ENCODE results near the gene C4orf50.

The C4orf50 gene

DNA sequence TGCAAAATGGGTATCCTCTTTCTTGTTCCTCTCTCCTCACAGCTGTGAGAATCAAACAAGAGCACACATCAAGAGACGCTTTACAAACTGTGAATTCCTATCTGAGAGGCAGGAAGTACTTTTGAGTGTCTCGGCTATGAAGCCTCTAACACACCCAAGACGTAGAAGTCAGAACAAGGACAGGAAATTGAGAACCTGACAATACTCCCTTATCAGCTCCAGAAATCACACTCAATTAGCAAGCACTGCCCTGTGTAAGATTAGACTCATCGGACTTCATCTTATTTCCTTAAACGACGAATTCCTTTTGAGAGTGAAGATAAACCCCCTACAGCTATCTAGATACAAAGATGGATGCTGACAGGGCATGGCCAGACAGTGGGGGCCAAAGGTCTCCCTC, 74.7 kb downstream of the C4orf50 start:
- no peak for DNase-seq (ENCODE audit: low read depth in 2 of 2)

DNA sequence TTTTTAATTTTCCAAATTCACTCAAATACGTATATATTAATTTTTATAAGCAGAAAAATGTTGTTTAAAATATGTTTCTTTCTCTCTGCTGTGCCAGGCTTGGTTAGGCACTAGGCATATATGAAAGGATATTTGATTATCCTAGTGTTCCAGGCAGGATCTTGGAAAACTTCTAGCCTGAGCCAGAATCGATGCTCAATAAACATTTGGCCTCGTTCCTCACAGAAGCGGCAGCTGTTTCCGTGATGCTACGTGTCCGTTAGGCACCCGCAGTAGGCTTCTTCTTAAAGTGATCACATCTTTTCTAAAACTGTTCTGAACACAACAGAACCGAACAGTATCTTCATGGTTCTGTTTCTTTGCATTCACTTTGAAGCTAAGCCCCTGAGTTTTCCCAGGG, 75.3 kb downstream of the C4orf50 start:
- DNase-seq (ENCODE audit: low read depth in 2 of 2) = no peak

DNA sequence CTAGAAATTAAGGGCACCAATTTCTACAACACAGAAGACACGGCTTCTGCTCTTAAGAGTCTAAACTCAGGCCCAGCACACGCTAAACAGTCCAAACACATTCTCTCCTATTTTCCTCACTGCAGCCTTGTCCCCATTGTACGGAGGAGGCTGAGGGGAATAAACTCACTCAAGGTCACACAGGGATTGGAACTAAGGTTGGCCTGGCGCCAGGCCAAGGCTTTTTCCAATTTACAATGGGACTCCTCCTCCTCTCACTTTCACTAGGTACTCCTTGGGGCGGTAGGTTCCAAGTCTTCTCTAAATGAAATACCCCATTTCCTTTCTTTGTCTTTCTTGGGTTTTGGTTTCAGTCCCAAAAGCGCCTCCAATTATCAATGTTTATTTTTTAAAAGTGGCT, 76.6 kb downstream of the C4orf50 start:
- no peak for DNase-seq (ENCODE audit: low read depth in 2 of 2)

DNA sequence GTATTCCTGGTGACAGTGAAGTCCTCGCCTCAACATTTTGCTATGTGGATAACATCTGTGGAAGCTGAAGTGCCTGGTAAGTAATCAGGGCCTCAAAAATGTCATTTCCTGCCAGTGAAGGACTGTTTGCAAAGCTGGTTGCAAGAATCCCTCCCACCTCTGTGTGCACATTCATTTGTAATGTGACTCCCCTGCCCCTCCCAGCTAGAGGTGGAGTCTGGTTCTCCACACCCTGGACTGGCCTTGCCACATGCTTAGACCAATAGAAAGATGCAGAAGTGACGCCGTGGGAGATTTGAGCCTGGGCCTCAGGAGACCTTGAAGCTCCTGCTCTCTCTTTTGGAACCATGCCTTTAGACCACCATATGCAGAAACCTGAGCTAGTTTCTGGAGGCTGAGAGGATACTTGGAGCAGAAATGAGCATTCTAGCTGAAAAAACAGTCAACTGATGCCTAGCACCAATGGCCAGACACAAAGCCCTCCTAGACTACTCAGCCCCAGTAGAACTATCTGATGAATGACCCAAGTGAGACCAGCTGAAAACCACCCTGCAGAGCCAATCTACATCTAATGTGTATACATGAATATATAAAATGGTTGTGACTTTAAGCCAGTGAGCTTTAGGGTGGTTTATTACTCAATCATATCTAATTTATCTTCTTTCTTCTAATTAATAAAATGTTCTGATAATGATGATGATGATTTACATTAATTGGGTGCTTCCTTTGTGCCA, 77.6 kb downstream of the C4orf50 start:
- DNase-seq (ENCODE audit: low read depth in 2 of 2) = no peak

DNA sequence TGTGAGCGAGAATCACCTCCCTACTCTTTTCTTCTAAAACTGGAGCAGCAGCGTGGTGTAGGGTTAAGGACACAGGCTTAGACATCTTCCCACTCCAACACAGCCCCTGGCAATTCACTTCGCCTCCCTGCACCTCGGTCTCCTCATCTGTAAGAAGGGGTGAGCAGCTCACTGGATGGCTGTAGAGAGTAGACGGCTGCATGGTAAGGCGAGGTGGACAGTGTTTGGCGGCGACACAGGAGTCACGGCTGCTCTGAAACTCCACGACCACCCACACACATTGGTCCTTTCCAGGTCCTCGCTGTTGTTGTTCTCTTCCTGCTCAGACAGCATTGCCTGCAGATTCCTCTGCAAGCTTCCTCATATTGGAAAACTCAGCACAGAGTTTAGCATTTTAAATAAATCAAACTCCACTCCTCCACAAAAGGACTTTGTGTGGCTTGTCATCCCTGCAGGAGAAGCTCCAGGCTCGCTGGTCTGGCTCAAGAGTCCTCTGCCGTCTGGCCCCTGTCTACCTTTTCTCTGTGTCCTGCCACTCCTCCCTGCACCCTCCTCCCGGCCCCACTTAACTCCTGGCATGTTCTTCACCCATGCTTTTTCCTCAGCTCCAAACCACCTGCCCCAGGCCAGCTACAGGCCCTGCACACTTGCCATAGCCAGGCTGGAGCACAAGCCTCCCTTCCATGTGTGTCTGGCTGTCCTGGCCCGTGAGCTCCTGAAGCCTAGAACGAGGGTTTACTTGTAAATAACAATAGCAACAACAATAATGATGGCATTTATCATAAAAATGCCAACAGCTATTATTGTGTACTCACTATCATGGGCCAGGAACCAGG, 84.0 kb downstream of the C4orf50 start:
- no peak for DNase-seq (ENCODE audit: low read depth in 2 of 2)

DNA sequence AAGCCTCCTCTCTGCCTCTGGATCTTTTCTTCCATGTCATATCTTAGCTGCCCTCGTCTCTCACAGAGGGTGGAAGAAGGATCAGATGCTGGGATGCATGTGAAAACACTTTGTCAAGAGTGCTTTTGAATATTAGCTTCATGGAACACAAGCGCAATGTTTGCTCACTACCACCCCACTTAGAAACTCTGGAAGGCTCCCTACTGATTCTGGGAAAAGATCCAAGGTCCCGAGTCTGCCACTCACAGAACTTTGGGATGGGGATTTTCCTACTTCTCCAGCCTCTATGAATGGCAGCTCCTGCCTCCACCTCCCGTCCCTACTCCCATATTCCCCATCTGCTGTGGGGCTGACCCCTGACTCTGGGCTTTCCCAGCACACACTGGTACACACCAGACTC, 85.1 kb downstream of the C4orf50 start:
- DNase-seq (ENCODE audit: low read depth in 2 of 2) = no peak

DNA sequence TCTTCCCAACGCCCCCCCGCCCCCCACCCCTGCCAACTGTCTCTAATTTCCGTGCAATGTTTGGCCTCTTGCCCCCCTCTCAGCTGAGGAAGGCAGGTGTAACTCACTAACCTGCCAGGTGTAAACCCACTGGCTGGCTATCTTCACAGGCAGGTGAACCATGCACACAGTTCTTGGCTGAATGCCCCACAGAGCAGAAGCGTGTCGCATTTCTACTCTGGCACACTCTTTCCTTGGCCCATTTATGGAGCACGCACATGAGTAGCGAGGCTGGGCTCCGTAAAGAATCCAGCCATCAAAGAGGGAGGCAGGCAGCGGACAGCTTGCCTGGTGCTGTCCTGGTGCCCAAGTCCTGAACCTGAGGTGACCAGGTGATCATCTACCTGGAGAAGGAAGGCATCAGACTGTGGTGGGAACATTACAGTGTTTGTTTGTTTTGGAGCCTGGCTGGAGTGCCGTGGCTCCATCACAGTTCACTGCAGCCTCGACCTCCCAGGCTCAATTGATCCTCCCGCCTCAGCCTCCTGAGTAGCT, 86.1 kb downstream of the C4orf50 start:
- DNase-seq (ENCODE audit: low read depth in 2 of 2) = no peak

DNA sequence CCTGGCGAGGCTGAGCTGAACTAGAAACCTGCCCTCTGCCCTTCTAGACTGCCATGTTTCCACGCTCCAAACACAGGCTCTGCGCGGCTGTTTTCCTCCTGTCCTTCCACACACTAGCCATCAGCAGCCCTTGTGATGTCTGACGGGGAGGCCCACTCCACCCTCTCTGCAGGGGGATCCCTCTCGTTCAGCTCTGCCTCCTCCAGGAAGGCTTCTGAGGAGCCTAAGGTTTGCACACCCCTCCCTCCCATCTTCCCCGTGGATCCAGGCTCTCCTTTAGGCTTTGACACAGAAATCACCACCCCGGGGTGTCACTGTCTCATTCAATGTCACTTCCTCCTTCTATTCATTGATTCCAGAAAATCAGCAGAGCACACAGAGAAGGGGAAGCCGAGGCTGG, 86.7 kb downstream of the C4orf50 start:
- DNase-seq (ENCODE audit: low read depth in 2 of 2) = no peak

DNA sequence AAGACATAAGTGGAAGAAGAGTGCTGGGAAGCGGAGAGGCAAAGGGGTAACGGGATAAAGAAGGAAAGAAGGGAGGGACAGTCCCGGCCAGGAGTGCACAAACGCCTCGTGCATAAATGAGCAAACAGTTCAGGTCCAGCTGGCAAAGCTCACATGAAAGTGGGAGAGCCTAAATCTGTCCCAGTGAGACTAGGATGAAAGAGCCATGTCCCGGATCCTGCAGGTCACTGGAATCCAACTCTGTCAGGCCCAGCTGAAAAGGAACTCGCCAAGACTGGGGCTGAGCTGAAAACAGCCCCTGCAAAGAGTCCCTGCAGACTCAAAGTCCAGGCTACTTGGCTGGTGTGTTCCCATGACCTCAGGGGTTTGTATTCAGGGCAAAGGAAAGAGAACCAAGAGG, 87.4 kb downstream of the C4orf50 start:
- no peak for DNase-seq (ENCODE audit: low read depth in 2 of 2)

DNA sequence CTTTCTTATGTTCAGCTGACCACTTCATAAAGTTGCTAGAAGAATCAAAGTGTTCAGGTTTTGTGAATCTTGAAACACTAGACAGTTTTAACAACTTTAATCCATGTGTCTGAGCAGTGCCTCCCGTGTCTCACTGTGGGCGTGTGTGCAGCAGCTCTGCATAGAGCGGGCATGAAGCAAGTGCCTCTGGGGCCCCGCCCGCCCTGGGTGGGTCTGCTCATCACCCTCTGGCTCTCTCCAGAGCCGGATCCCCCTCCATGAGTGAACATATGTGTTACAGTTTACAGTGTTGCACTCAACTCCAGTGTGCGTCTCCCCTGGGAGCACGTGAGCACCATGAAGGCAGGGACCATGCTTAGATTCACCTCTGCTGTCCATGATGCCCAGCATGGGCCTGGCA, 87.8 kb downstream of the C4orf50 start:
- DNase-seq (ENCODE audit: low read depth in 2 of 2) = no peak

DNA sequence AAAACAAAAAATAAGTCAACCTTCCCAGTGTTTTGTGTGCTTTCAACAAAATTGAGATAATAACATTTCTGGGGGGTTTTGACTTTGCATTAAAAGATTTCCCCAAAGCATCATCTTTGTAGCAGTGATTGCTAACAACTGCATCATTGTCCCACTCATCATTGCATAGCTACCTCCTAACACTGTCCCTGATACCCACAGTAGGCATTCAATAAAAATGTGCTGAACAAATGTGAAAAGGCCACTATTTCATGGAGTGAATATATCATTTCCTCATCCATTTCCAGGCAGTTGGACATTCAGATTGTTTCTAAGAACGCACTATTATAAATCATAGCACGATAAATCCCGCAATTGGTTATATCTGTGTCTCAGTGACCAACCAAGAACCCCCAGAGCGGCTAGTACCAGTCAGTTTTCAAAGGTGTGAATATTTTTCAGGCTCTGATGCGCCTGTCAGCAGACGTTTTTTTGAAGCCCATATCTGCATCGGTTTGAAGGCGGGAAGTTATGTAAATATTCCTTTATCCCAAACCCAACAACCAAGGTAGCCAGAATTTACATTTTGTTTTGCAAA, 89.3 kb downstream of the C4orf50 start:
- no peak for DNase-seq (ENCODE audit: low read depth in 2 of 2)

DNA sequence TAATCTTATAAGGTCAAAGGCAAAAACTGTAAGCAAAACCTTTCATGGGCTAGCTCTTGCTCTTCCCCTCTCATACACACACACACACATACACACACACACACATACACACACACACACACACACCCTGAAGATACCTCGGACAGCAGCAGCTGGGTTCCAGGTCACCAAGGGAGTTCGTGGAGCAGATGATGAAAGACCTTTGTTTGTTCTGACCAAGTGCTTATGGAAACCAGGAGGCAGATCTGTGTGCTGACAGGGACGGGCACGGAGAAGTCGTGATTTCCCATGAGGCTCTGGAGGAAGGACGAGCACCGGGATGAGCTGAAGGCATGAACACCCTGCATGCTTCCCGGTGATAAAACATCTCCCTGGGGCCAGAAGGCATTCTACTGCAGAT, 90.0 kb downstream of the C4orf50 start:
- no peak for DNase-seq (ENCODE audit: low read depth in 2 of 2)

DNA sequence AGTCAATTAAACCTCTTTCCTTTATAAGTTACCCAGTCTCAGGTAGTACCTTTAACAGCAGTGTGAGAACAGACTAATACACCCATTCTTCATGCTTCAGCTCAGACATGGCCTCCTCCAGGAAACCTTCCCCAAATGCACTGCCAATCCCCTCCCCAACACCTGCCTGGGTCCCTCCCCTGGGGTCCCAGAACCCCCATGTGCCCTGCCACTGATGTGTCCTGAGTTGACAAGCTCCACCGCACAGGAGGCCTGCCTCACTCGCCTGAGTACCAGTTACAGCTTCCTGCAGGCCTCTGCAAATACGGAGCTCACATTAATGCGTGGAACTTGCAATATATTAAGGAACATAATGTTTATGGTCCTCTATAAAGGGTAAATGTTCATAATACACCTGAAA, 90.5 kb downstream of the C4orf50 start:
- DNase-seq (ENCODE audit: low read depth in 2 of 2) = no peak

DNA sequence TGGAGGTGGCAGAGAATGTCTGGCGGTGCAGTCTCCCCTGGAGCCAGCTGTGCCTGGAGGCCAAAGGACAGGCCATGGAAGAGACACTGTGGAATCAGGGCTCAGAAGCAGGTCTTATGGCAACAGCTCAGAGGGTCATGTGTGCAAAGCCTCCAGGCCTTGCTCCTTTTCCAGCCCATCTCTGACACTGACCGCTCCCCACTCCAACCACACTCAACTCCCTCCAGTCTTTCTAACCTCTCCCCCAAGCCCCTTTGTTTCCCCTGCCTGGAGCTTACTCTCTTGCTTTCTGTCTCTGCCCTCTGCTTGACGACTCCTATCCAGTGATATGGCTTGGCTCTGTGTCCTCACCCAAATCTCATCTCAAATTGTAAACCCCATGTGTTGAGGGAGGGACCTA, 91.1 kb downstream of the C4orf50 start:
- DNase-seq (ENCODE audit: low read depth in 2 of 2) = no peak

DNA sequence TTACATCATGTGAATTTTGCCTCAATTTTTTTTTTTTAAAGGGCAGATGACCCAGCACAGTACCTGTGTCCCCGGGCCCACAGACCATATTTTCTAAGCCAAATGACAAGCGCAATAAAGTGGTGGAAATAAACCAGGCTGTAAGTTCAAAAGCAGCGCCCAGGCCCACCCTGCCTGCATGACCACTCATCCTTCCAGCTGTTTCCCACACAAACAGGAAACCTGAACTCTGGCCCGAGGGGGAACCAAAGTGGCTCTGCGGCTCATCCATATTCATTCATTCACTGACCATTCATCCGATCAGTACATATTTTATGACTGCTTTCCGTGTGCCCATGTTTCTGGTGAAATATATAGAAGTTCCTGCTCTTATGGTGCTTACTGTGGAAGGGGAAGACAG, 91.6 kb downstream of the C4orf50 start:
- DNase-seq (ENCODE audit: low read depth in 2 of 2) = no peak

DNA sequence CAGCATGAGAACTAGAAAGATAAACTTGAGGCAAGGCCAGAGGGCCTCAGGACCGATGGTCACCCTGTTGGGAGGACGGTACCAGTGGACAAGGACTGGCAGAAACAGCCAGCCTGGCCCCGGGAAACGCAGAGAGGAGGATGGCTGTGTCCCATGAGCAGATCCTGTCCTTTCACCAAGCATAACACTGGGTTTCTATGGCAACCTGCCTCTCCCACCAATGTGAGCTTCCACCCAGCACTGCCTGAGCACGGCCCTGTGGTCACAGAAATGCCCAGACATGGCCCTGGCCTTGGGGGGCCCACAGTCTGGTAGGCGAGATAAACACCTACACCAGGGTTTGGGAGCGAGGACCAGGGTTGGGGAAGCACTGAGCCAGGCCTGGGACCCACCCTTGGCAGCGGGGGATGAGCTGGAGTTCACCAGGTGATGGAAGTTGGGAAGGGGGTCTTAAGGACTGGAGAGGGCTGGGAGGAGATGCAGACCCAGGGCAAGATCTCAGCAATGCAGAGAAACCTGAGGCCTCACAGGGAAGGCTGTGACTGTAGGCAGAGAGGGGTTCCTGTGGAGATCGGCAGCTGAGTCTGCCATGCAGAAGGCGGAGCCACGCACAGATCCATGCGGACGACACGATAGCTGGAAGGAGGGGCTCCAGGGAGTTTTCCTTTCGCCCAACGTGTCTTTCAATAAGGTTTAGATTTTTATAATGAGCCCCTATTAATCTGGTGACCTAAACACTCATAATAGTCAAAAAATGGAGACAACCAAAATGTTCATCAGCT, 92.6 kb downstream of the C4orf50 start:
- DNase-seq (ENCODE audit: low read depth in 2 of 2) = no peak

DNA sequence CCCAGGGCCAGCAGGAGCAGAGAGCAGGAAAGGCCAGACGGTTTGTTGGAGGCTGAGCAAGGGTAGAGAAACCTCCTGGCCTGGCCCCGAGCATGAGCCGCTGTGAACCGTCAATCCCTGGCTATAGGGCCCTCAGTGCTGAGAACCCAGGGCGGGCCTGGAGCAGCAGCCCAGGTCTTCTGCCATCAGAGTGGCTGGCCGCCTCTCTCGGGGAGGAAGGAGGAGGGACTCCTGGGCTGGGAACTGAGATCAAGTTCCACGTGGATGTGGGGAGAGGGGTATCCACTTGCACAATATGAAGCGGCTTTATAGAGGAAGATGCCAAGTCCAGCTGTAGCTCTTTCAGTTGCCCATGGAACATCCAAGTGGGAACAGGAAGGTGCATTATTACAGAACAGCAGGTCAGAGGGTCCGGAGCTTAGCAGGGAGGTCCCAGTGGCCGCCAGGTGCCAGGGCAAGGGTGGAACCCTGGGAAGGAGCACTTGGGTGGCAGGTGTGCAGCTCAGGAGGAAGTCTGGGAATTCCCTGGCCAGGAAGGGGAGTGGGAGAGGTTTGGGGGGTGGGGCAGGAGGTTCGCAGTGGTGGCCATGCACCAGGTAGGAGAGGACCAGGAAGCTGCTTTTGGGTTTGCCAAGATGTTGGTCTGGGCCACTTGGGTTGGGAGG, 93.6 kb downstream of the C4orf50 start:
- DNase-seq (ENCODE audit: low read depth in 2 of 2) = no peak

DNA sequence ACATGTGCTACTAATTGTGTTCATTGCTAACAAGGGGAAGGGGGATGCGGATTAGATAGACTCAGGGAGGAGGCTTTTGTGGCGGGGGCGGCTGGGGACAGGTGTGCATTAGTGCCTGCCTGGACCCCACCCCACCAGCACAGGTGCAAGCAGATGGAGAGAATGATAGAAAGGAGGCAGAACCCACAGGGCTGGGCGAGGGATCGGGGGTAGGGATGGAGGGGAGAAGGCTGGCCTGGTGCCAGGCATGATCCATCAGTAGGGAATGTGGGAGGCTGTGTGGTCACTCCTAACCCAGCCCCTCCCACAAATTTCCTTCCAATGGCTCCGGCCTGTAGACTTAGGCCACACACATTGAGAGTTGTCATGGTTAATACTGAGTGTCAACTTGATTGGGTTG, 94.9 kb downstream of the C4orf50 start:
- DNase-seq (ENCODE audit: low read depth in 2 of 2) = no peak

DNA sequence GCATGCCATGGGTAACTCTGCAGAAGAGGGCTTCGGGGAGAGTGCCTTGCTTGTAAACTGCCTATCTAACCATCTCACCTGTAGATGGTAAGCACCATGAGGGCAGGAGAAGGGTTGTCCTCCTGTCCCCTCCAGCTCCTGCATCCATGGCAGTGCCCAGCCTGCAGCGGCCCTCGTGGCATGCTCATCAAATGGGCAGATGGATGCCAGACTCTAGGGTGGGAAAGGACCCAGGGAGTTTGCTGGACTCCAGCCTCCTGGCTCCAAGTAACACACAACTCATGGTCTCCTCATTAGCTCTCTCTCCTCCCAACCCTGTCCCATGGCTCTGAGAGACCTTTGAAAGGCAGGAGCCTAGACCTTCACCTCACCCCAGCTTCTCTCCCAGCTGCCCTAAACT, 95.7 kb downstream of the C4orf50 start:
- DNase-seq (ENCODE audit: low read depth in 2 of 2) = no peak

DNA sequence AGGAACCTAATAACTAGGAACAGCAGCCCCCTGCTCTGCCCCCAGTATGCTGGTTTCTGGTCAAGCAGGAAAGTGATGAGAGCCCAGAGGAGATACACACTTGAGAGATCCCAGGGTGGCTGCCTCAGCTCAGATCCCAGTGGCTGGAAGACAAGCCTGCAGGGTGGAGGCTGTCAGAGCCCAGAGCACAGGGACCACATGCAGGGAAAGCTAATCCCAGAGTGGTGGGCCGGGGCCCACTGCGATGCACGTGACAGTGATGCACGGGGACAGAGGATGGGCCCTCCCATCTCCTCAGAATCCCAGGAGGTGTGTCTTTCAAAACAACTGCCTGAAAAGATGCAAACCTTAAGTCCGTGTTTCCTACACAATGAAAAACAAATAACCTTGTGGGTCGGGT, 96.2 kb downstream of the C4orf50 start:
- no peak for DNase-seq (ENCODE audit: low read depth in 2 of 2)
